Activated gamma-delta T cell treated with anti-CD3 and anti-CD28 coated beads, Interleukin-2, amount 50 U/mL, for 16 hours (primary cell): ENCODE measurements around the gene XPNPEP1.

Source experiments
- DNase-seq: peaks from one replicate; pipeline ENCODE4 v3.0.0-alpha.2; 2020; ENCODE audit warnings: low read depth

Gene XPNPEP1

GRCh38 chr10:109893386-109893785 lies 29.9 kb downstream of the XPNPEP1 start:
- DNase-seq = no peak

GRCh38 chr10:109892931-109893330 lies 30.4 kb downstream of the XPNPEP1 start:
- DNase-seq = no peak

GRCh38 chr10:109892117-109892516 lies 31.2 kb downstream of the XPNPEP1 start:
- DNase-seq = no peak

GRCh38 chr10:109891105-109891504 lies 32.2 kb downstream of the XPNPEP1 start:
- DNase-seq = no peak

- no peak for DNase-seq
Observed at GRCh38 chr10:109889867-109890266, 33.4 kb downstream of the XPNPEP1 start.

- DNase-seq = no peak
Observed at GRCh38 chr10:109887776-109888175, 35.5 kb downstream of the XPNPEP1 start.

- no peak for DNase-seq
Observed at GRCh38 chr10:109887243-109887642, 36.1 kb downstream of the XPNPEP1 start.

GRCh38 chr10:109886781-109887140 lies 36.5 kb downstream of the XPNPEP1 start:
- DNase-seq = no peak

- no peak for DNase-seq
Observed at GRCh38 chr10:109886037-109886780, 37.1 kb downstream of the XPNPEP1 start.

- peak; percentile 50 for DNase-seq
Observed at GRCh38 chr10:109883859-109884771, 39.2 kb downstream of the XPNPEP1 start.

- DNase-seq = no peak
Observed at GRCh38 chr10:109882251-109883057, 40.9 kb downstream of the XPNPEP1 start.

GRCh38 chr10:109881769-109882057 lies 41.6 kb downstream of the XPNPEP1 start:
- DNase-seq = no peak

- DNase-seq = no peak
Observed at GRCh38 chr10:109880886-109881768, 42.2 kb downstream of the XPNPEP1 start.

- DNase-seq = no peak
Observed at GRCh38 chr10:109877546-109877945, 45.8 kb downstream of the XPNPEP1 start.

- no peak for DNase-seq
Observed at GRCh38 chr10:109875828-109876821, 47.2 kb downstream of the XPNPEP1 start.

- DNase-seq = no peak
Observed at GRCh38 chr10:109875151-109875568, 48.2 kb downstream of the XPNPEP1 start.

- DNase-seq = no peak
Observed at GRCh38 chr10:109871476-109871875, 51.8 kb downstream of the XPNPEP1 start.

GRCh38 chr10:109866995-109867635 lies 56.2 kb downstream of the XPNPEP1 start:
- DNase-seq = no peak

GRCh38 chr10:109866168-109866994 lies 56.9 kb downstream of the XPNPEP1 start:
- no peak for DNase-seq
